Spleen (tissue), 7 donors: ENCODE results near the gene FBXL17.
"Not testable (repeated sequence)": the region's sequence is repeated elsewhere in the genome, so short reads cannot be mapped to it uniquely, and the experiment has no call there.

Source experiments
- CTCF ChIP-seq, 11 experiments: fragments of 200-600 bp in 7 of 11; fragments of 450-650 bp in 4 of 11; sonication (generic) in 4 of 11; IDR thresholded peaks in 8 of 11; conservative IDR thresholded peaks in 3 of 11; 1 replicate in 7 of 11; 2 replicates in 4 of 11; pipeline versions ENCODE4 v1.4.0 to v1.8.0; 2016 to 2021; ENCODE audit warnings: antibody characterized with exemption in 11 of 11, inconsistent platforms in 4 of 11, mild to moderate bottlenecking in 1 of 11
- POLR2A ChIP-seq, 3 donors: fragments of 450-650 bp; IDR thresholded peaks; one replicate each; pipeline ENCODE4 v1.5.1; 2017; ENCODE audit warnings: antibody characterized with exemption in 3 of 3, mild to moderate bottlenecking in 1 of 3
- POLR2AphosphoS5 ChIP-seq, 3 donors: sonication (generic); formaldehyde crosslinking; IDR thresholded peaks; one replicate each; pipeline ENCODE4 v1.5.1; 2017; ENCODE audit warnings: antibody characterized with exemption in 3 of 3
- donor health status: DM: no; HTN: no; CAD: no; lungs with moderate emphysema.
- donor health status: DM: no; HTN: no; CAD: no.
- donor health status: DM: no; HTN: no; CAD: no.

- TF ChIP-seq CTCF (IDR thresholded peaks at IDR 0.05 in 8 of 11, conservative IDR thresholded peaks at IDR 0.05 in 3 of 11); POLR2A (IDR thresholded peaks at IDR 0.05); POLR2AphosphoS5 (IDR thresholded peaks at IDR 0.05): not testable (repeated sequence)
Measured at GRCh38 chr5:108405201-108405600, 23.3 kb upstream of the FBXL17 start.
